PFSK-1 (cell line): ENCODE measurements around the gene SUGT1.

Source experiments
- FOXP2 ChIP-seq: optimal IDR thresholded peaks from 2 replicates; pipeline ENCODE3; 2011; ENCODE audit warnings: borderline replicate concordance, control low read depth, inconsistent platforms; ENCODE audit not compliant: insufficient read depth; ENCODE audit errors: extremely low read length, extremely low read depth
- POLR2AphosphoS5 ChIP-seq: IDR thresholded peaks from 2 replicates; pipeline ENCODE4 v1.6.1; 2012; ENCODE audit warnings: low read depth, mild to moderate bottlenecking, control low read depth, low read length, moderate library complexity
- SIN3A ChIP-seq: IDR thresholded peaks from 2 replicates; pipeline ENCODE4 v1.6.1; 2012; ENCODE audit warnings: mild to moderate bottlenecking, low read length, moderate library complexity, borderline replicate concordance; ENCODE audit not compliant: insufficient read depth
- TAF1 ChIP-seq: IDR thresholded peaks from 2 replicates; pipeline ENCODE4 v1.6.1; 2012; ENCODE audit warnings: low read length, control low read depth, borderline replicate concordance; ENCODE audit not compliant: insufficient read depth

GRCh38 chr13:52664272-52664671, 11.6 kb downstream of the SUGT1 start:
- no peak for TF ChIP-seq SIN3A
- no peak for TF ChIP-seq POLR2AphosphoS5
- TF ChIP-seq FOXP2: no peak
- TF ChIP-seq TAF1: no peak
